Activated CD4-positive, alpha-beta memory T cell treated with anti-CD3 and anti-CD28 coated beads for 36 hours (primary cell): ENCODE data around the gene ARMH4. TPM values are rescaled to one million over a fixed set of nuclear protein-coding genes. Genes with fewer than 3 reads are reported as not detected.
"Not testable (repeated sequence)": the region's sequence is repeated elsewhere in the genome, so short reads cannot be mapped to it uniquely, and the experiment has no call there.

Experiments used
- CTCF ChIA-PET: fragments of 350-600 bp; sonication (Branson Sonifier 250); formaldehyde crosslinking; loops from one replicate; lab custom pipeline; 2021; ENCODE audit warnings: antibody characterized with exemption, inconsistent platforms; lab: Charles Lee
- POLR2A ChIA-PET: fragments of 350-600 bp; sonication (Branson Sonifier 250); formaldehyde crosslinking; loops from one replicate; lab custom pipeline; 2021; ENCODE audit warnings: antibody characterized with exemption; lab: Charles Lee
- DNase-seq: peaks from one replicate; pipeline ENCODE4 v3.0.0-alpha.2; 2020
- H3K27ac Mint-ChIP-seq: one replicate; pipeline ENCODE4 v1.8.0; 2021; ENCODE audit warnings: mixed read lengths
- H3K27me3 Mint-ChIP-seq: one replicate; pipeline ENCODE4 v1.8.0; 2021; ENCODE audit warnings: mixed read lengths
- H3K36me3 Mint-ChIP-seq: one replicate; pipeline ENCODE4 v1.8.0; 2021; ENCODE audit warnings: mixed read lengths
- H3K4me1 Mint-ChIP-seq: one replicate; pipeline ENCODE4 v1.8.0; 2021; ENCODE audit warnings: low read depth, mixed read lengths
- H3K4me3 Mint-ChIP-seq: one replicate; pipeline ENCODE4 v1.8.0; 2021; ENCODE audit warnings: mild to moderate bottlenecking, mixed read lengths
- H3K9me3 Mint-ChIP-seq: one replicate; pipeline ENCODE4 v1.8.0; 2021; ENCODE audit warnings: mixed read lengths
- intact Hi-C: fragments of 100-400 bp; cut with micrococcal nuclease; formaldehyde crosslinking; loops from one replicate; pipeline ENCODE4 v1.15.1; 2023
- total RNA-seq, 2 experiments: library from RNA; stranded (reverse); gene quantifications; one replicate each; pipeline ENCODE4 v1.2.3, GENCODE V29; 2021

ARMH4 gene
- total RNA-seq, 2 experiments from 2014 or later = 0.29 TPM; not detected in 1

- intact Hi-C loops = no loop called here
- DNase-seq = no peak
- peaks cover 6% of the 10 kb centered on the region for H3K27me3 Mint-ChIP-seq
- no peak overlapping the region for H3K27ac Mint-ChIP-seq
- H3K4me3 Mint-ChIP-seq = no peak overlapping the region
- ChIA-PET POLR2A (no interaction called here), CTCF (no interaction called here)
- peaks cover 3% of the 10 kb centered on the region for H3K4me1 Mint-ChIP-seq
- H3K36me3 Mint-ChIP-seq = no peaks in the 10 kb centered on the region
- H3K9me3 Mint-ChIP-seq = no peaks in the 10 kb centered on the region
These were observed 10.1 kb downstream of the ARMH4 start for GRCh38 chr14:58141893-58142292.

- H3K36me3 Mint-ChIP-seq = no peaks in the 10 kb centered on the region
- intact Hi-C loops = no loop called here
- H3K9me3 Mint-ChIP-seq = no peaks in the 10 kb centered on the region
- ChIA-PET CTCF (no interaction called here), POLR2A (no interaction called here)
- DNase-seq = no peak
- H3K27ac Mint-ChIP-seq = no peak overlapping the region
- H3K4me3 Mint-ChIP-seq = no peak overlapping the region
- peaks cover 3% of the 10 kb centered on the region for H3K4me1 Mint-ChIP-seq
- H3K27me3 Mint-ChIP-seq = peaks cover 6% of the 10 kb centered on the region
These were observed 13.1 kb downstream of the ARMH4 start for GRCh38 chr14:58138714-58139482.

- H3K27ac Mint-ChIP-seq = no peak overlapping the region
- H3K4me1 Mint-ChIP-seq = peaks cover 3% of the 10 kb centered on the region
- POLR2A ChIA-PET = no interaction called here
- H3K36me3 Mint-ChIP-seq = no peaks in the 10 kb centered on the region
- no peak overlapping the region for H3K4me3 Mint-ChIP-seq
- intact Hi-C loops = no loop called here
- no peak for DNase-seq
- H3K9me3 Mint-ChIP-seq = no peaks in the 10 kb centered on the region
- H3K27me3 Mint-ChIP-seq = peaks cover 6% of the 10 kb centered on the region
- CTCF ChIA-PET = no interaction called here
These were observed 13.8 kb downstream of the ARMH4 start for GRCh38 chr14:58138031-58138713.

- POLR2A ChIA-PET = no interaction called here
- CTCF ChIA-PET = interaction anchor here (1.9 kb wide), 1 partner anchor 24 kb away, joined by 5 read pairs; no protein-coding TSS in a partner anchor
- H3K36me3 Mint-ChIP-seq = no peaks in the 10 kb centered on the region
- no peak overlapping the region for H3K4me3 Mint-ChIP-seq
- no peaks in the 10 kb centered on the region for H3K9me3 Mint-ChIP-seq
- H3K4me1 Mint-ChIP-seq = peaks cover 3% of the 10 kb centered on the region
- no peak overlapping the region for H3K27ac Mint-ChIP-seq
- intact Hi-C loops = no loop called here
- H3K27me3 Mint-ChIP-seq = peaks cover 4% of the 10 kb centered on the region
- no peak for DNase-seq
These were observed 18.3 kb downstream of the ARMH4 start for GRCh38 chr14:58133739-58134138.

GRCh38 chr14:58131386-58131785 lies 20.6 kb downstream of the ARMH4 start:
- no peaks in the 10 kb centered on the region for H3K36me3 Mint-ChIP-seq
- no peaks in the 10 kb centered on the region for H3K27me3 Mint-ChIP-seq
- H3K4me3 Mint-ChIP-seq = no peak overlapping the region
- POLR2A ChIA-PET = no interaction called here
- H3K9me3 Mint-ChIP-seq = peaks cover under 1% of the 10 kb centered on the region
- intact Hi-C loops = no loop called here
- H3K27ac Mint-ChIP-seq = no peak overlapping the region
- no peak for DNase-seq
- no peaks in the 10 kb centered on the region for H3K4me1 Mint-ChIP-seq
- CTCF ChIA-PET = no interaction called here

GRCh38 chr14:58130116-58130782 lies 21.8 kb downstream of the ARMH4 start:
- Mint-ChIP-seq H3K9me3 (peaks cover 12% of the 10 kb centered on the region), H3K4me1 (no peaks in the 10 kb centered on the region), H3K36me3 (peaks cover 5% of the 10 kb centered on the region), H3K27me3 (peaks cover 4% of the 10 kb centered on the region), H3K27ac (no peak overlapping the region), H3K4me3 (no peak overlapping the region)
- CTCF ChIA-PET = no interaction called here
- no peak for DNase-seq
- intact Hi-C loops = no loop called here
- POLR2A ChIA-PET = no interaction called here

GRCh38 chr14:58129208-58129607 lies 22.8 kb downstream of the ARMH4 start:
- CTCF ChIA-PET = interaction anchor here (1.0 kb wide), 1 partner anchor 20 kb away, joined by 4 read pairs; no protein-coding TSS in a partner anchor
- H3K36me3 Mint-ChIP-seq = peaks cover 5% of the 10 kb centered on the region
- peaks cover 4% of the 10 kb centered on the region for H3K27me3 Mint-ChIP-seq
- peaks cover 14% of the 10 kb centered on the region for H3K9me3 Mint-ChIP-seq
- POLR2A ChIA-PET = no interaction called here
- no peak overlapping the region for H3K27ac Mint-ChIP-seq
- intact Hi-C loops = no loop called here
- no peak for DNase-seq
- no peak overlapping the region for H3K4me3 Mint-ChIP-seq
- no peaks in the 10 kb centered on the region for H3K4me1 Mint-ChIP-seq

GRCh38 chr14:58128416-58128815 lies 23.6 kb downstream of the ARMH4 start:
- Mint-ChIP-seq H3K27me3 (peaks cover 4% of the 10 kb centered on the region), H3K36me3 (peaks cover 5% of the 10 kb centered on the region), H3K27ac (no peak overlapping the region), H3K4me1 (no peaks in the 10 kb centered on the region), H3K9me3 (peaks cover 14% of the 10 kb centered on the region), H3K4me3 (no peak overlapping the region)
- no peak for DNase-seq
- intact Hi-C loops = no loop called here
- ChIA-PET CTCF (no interaction called here), POLR2A (no interaction called here)

GRCh38 chr14:58122546-58122945 lies 29.5 kb downstream of the ARMH4 start:
- CTCF ChIA-PET, intact Hi-C loops, H3K27me3 Mint-ChIP-seq, H3K4me3 Mint-ChIP-seq, POLR2A ChIA-PET, H3K27ac Mint-ChIP-seq, H3K36me3 Mint-ChIP-seq, DNase-seq, H3K4me1 Mint-ChIP-seq: not testable (repeated sequence)
- H3K9me3 Mint-ChIP-seq = peaks cover 14% of the 10 kb centered on the region

GRCh38 chr14:58121530-58122186 lies 30.4 kb downstream of the ARMH4 start:
- H3K4me3 Mint-ChIP-seq = no peak overlapping the region
- H3K27ac Mint-ChIP-seq = no peak overlapping the region
- peaks cover 6% of the 10 kb centered on the region for H3K27me3 Mint-ChIP-seq
- CTCF ChIA-PET = no interaction called here
- peaks cover 5% of the 10 kb centered on the region for H3K36me3 Mint-ChIP-seq
- DNase-seq = no peak
- H3K9me3 Mint-ChIP-seq = peaks cover 14% of the 10 kb centered on the region
- POLR2A ChIA-PET = no interaction called here
- H3K4me1 Mint-ChIP-seq = no peaks in the 10 kb centered on the region
- intact Hi-C loops = no loop called here

- no peaks in the 10 kb centered on the region for H3K36me3 Mint-ChIP-seq
- no peaks in the 10 kb centered on the region for H3K4me1 Mint-ChIP-seq
- ChIA-PET POLR2A (no interaction called here), CTCF (no interaction called here)
- no peak for DNase-seq
- H3K4me3 Mint-ChIP-seq = no peak overlapping the region
- intact Hi-C loops = no loop called here
- H3K27ac Mint-ChIP-seq = no peak overlapping the region
- H3K27me3 Mint-ChIP-seq = peaks cover 8% of the 10 kb centered on the region
- H3K9me3 Mint-ChIP-seq = peaks cover 1% of the 10 kb centered on the region
These were observed 32.6 kb downstream of the ARMH4 start for GRCh38 chr14:58119381-58119780.
